SHP77 (cell line): Measurements from ENCODE around the gene MAZ.
A peak's percentile ranks its signal among the peaks of the same experiment; 100 is the strongest.
"Not testable (repeated sequence)": the region's sequence is repeated elsewhere in the genome, so short reads cannot be mapped to it uniquely, and the experiment has no call there.

Source experiments
- DNase-seq, 2 experiments: peaks; one replicate each; lab custom pipeline; 2025; lab: John Stamatoyannopoulos, UW

The MAZ gene

DNA sequence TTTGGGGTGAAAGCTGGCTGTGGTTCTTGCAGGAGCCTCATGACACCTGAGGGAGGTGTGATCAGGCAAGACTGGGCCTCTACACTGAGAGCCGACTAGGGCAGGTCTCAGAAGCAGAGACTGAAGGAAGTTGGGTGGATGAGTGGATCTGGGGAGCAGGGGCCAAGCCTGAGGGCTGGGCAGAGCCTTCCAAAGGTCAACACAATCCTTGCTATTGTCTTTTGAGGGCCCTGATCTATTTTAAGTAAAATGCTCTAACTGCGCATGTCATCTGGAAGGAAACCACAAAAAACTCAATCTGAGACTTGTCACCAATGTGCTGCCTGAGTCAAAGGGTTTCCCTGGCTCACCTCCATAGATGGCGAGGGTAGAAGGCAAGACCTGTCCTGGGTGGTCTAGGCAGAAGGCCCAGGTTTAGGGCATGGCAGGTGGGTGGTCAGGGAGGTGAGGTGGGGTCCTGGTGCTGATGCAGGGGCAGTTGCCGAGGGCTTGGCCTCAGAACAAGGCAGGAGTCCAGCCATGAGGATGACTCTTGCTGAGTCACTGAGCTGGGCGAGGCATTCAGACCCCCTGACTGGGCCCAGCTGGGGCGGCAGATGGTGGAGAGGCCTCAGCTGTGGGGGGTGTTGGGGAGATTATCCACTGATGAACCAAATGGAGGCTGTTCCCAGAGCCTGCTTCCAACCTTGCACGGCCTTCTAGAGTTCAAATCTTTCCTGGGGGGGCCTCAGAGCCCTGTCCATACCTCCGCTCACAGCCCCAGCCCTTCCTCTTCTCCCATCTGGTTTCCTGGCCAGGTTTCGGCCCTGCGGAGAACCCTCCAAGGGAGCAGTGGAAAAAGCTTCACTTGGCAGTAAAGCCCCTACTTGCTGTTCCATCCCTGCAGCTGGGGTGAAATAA, 19.1 kb downstream of the MAZ start:
- peak in 1 of 2 experiments; percentile 19 for DNase-seq

DNA sequence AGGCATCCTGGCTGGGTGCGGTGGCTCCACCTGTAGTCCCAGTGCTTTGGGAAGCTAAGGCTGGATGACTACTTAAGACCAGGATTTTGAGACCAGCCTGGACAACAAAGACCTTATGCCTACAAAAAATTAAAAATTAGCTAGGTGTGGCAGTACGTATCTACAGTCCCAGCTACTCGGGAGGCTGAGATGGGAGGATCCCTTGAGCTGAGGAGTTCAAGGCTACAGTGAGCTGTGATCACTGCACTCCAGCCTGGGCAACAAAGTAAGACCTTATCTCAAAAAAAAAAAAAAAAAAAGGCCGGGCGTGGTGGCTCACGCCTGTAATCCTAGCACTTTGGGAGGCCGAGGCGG, 20.0 kb downstream of the MAZ start:
- DNase-seq: no peak

- DNase-seq: no peak
Observed at GRCh38 chr16:29830774-29831173, 24.4 kb downstream of the MAZ start.

DNA sequence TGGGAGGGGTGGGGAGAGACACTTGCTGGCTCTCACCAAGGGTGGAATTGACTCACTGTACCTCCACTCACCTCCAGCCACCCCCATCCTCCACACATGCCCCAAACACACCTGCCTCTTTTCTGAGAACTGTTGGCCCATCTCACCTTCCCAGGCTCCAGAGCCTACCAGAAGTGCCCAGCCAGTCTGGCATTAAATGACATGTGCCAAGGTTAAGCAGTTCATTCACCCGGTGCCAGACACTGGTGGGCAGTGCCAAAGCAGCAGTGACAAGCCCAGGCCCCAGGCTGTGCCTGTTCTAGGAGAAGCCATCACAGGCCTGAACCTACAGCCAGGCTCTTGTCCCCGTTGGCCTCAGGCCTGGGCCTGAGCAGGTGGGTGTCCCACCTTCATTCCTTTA, 25.2 kb downstream of the MAZ start:
- DNase-seq: no peak

GRCh38 chr16:29833219-29833618, 26.9 kb downstream of the MAZ start:
- DNase-seq: not testable (repeated sequence)

GRCh38 chr16:29834079-29834478, 27.8 kb downstream of the MAZ start:
- DNase-seq: no peak

DNA sequence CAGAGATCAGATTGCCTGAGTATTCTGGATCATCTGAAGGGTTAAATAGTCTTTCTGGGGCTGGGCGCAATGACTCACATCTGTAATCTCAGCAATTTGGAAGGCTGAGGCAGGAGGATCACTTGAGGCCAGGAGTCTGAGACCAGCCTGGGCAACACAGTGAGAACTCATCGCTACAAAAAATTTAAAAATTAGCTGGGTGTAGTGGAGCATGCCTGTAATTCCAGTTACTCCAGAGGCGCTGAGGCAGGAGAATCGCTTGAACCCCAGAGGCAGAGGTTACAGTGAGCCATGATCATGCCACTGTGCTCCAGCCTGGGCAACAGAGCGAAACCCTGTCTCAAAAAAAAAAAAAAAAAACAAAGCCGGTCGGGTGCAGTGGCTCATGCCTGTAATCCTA, 29.6 kb downstream of the MAZ start:
- no peak for DNase-seq

GRCh38 chr16:29836623-29837022, 30.3 kb downstream of the MAZ start:
- DNase-seq: no peak

- DNase-seq: no peak
Observed at GRCh38 chr16:29837841-29838240, 31.5 kb downstream of the MAZ start.

- DNase-seq: no peak
Observed at GRCh38 chr16:29839822-29840221, 33.5 kb downstream of the MAZ start.

GRCh38 chr16:29840240-29840639, 33.9 kb downstream of the MAZ start:
- DNase-seq: no peak

DNA sequence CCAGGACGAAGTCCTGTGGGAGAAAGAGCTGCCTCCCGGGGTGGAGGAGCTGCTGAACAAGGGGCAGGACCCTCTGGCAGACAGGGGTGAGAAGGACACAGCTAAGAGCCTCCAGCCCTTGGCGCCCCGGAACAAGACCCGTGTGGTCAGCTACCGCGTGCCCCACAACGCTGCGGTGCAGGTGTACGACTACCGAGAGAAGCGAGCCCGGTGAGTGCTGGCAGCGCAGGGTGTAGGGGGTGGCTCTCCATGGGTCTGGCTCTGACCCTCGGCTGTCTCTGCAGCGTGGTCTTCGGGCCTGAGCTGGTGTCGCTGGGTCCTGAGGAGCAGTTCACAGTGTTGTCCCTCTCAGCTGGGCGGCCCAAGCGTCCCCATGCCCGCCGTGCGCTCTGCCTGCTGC, 35.3 kb downstream of the MAZ start:
- no peak for DNase-seq

- no peak for DNase-seq
Observed at GRCh38 chr16:29842732-29843346, 36.5 kb downstream of the MAZ start.

GRCh38 chr16:29843931-29844330, 37.6 kb downstream of the MAZ start:
- no peak for DNase-seq

GRCh38 chr16:29844575-29845331, 38.4 kb downstream of the MAZ start:
- DNase-seq: no peak

- DNase-seq: no peak
Observed at GRCh38 chr16:29845656-29846055, 39.3 kb downstream of the MAZ start.

DNA sequence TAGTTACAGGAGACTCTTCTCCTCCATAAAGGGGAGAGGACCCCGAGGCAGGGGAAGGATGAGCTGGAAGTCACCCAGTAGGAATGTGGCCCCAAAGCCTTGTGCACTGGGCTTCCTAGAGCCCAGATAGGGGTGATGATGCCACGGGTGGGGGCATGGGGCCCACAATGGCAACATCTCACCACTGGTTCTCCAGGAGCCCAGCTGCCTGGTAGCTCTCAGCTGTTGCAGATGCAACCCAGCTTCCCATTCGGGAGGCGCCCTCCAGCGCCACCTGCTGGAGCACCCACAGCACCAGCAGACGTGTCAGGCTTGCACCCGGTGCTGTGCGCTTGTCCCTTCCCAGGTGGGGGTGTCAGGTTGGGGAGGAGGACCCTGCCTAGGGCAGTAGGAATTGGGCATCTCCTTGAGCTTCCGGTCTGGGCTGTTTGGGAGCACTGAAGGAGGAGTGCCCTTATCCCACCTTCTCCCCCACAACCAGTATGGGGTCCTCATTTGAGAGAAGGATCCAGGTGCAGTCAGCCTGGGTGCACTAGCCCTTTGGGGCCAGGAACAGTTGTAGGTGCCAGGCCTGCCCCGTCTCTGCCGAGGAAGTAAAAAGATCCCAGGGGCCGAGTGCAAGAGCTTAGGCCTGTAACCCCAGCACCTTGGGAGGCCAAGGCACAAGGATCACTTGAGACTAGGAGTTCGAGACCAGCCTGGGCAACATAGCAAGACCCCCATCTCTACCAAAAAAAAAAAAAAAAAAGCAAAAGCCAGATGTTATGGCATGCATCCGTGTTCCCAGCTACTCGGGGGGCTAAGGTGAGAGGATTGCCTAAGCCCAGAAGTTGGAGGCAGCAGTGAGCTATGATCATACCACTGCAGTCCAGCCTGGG, 42.3 kb downstream of the MAZ start:
- peak; percentile 67 to 72 for DNase-seq

- no peak for DNase-seq
Observed at GRCh38 chr16:29849505-29849904, 43.2 kb downstream of the MAZ start.

DNA sequence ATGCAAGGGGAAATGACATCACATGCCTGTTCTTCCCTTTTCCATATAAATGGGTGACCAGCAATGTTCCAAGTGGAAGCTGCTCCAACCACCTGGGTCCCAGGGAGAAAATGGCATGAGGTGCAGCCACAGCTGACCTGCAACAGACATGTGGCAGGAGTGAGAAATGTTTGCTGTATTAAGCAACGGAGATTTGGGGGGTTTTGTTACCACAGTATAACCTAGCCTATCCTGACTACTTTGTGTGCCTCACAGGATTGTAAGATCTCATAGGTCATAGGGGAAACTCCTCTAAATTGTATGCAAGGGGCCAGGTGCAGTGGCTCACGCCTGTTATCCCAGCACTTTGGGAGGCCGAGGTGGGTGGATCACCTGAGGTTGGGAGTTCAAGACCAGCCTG, 44.7 kb downstream of the MAZ start:
- no peak for DNase-seq

GRCh38 chr16:29852654-29853053, 46.3 kb downstream of the MAZ start:
- DNase-seq: no peak

DNA sequence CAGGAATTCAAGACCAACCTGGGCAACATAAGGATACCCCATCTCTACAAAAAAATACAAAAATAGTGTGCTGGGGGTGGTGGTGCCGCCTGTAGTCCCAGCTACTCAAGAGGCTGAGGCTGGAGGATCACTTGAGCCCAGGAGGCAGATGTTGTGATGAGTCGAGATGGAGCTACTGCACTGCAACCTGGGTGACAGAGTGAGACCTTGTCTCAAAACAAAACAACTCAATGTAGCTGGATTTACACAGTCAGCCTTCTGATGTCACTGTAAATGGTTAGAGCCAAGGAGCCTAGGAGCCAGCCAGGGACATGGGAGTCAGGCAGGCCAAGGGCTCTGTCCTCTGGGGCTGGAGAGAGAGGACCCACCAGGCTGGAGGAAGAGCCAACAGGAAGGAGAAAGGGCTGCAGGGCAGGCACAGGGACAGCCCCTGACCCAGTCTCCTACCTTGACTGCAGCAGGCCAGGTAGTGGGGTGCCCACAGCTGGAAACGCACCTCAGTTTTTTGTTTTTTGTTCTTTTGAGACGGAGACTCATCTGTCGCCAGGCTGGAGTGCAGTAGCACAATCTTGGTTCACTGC, 48.3 kb downstream of the MAZ start:
- DNase-seq: no peak
